HG03565 (cell line): ENCODE data around the gene F13B.
"Not testable (repeated sequence)": the region's sequence is repeated elsewhere in the genome, so short reads cannot be mapped to it uniquely, and the experiment has no call there.

Experiments used
- ATAC-seq: cut with Tn5 transposase; IDR thresholded peaks from one replicate; pipeline ENCODE4 v1.9.1; 2021; ENCODE audit warnings: mild to moderate bottlenecking, moderate library complexity; ENCODE audit not compliant: unreplicated experiment

F13B gene

GRCh38 chr1:197042676-197043341, 24.3 kb downstream of the F13B start:
- no peak for ATAC-seq

GRCh38 chr1:197041486-197042353, 25.3 kb downstream of the F13B start:
- peak; percentile 77 for ATAC-seq

- ATAC-seq, result no peak
Observed at GRCh38 chr1:197036861-197037260, 30.2 kb downstream of the F13B start.

DNA sequence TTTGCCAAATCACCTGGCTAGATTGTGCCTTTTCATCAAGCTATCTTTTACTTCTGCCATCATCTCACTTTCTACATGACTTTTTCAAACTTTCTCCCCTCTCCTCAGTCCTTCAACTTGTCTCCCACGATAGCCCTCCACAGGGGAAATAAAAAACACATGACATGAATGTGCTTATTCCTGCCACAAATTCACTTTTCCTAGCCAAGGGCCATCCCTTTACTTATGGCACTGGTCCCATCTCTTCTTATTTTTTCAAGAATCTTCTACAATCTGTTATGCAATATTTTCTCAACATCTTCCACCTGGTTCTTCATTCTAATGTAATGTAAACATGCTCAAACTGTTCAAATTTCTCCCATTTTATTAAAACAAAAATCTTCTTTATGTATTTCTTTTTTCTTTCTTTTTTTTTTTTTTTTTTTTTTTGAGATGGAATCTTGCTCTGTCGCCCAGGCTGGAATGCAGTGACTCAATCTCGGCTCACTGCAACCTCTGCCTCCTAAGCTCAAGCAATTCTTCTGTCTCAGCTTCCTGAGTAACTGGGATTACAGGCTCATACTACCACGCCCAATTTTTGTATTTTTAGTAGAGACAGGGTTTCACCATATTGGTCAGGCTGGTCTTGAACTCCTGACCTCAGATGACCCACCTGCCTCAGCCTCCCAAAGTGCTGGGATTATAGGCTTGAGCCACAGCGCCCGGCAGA, 32.3 kb downstream of the F13B start:
- not testable (repeated sequence) for ATAC-seq

DNA sequence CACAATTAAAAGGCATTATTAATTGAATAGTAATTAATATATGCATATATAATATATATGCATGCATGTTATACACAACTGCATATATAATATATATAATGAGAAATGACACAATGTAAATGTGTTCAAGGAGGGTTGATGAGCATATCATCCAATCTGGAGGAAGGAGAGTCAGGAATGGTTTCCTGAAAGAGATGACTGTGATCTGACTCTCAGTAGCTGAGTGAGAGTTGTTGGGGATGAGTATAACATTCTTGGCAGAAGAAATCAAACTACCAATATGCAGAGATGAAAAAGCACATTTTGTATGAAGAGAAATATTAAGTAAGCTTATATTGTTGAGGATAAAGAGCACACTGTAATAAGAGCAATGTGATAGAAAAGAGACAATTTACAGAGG, 37.3 kb downstream of the F13B start:
- ATAC-seq, result no peak

DNA sequence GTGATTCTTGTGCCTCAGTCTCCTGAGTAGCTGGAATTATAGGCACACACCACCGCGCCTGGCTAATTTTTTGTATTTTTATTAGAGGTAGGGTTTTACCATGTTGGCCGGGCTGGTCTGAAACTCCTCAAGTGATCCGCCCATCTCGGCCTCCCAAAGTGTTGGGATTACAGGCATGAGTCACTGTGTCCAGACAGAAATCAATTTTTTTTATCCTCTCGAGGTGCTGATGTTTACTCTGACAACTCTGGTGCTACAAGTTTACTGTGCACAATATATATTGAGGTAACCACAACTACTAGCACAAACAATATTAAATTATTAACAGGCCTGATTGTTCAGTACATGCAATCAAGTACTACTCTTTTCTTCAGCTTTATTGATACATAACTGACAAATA, 39.7 kb downstream of the F13B start:
- ATAC-seq, result no peak

GRCh38 chr1:197024460-197024859, 42.6 kb downstream of the F13B start:
- no peak for ATAC-seq

DNA sequence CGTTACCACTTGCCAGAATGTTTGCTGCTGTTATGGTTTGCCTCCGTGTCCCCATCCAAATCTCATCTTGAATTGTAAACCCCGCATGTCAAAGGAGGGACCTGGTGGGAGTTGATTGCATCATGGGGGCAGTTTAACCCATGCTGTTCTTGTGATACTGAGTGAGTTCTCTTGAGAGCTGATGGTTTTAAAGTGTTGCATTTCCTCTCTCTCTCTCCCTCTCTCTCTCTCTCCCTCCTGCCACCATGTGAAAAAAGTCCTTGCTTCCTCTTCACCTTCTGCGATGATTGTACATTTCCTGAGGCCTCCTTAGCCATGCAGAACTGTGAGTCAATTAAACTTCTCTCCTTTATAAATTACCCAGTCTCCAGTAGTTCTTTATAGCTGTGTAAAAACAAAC, 45.3 kb downstream of the F13B start:
- no peak for ATAC-seq

- ATAC-seq, result no peak
Observed at GRCh38 chr1:197017558-197018146, 49.4 kb downstream of the F13B start.

GRCh38 chr1:197016751-197017150, 50.3 kb downstream of the F13B start:
- no peak for ATAC-seq

GRCh38 chr1:197013234-197013633, 53.8 kb downstream of the F13B start:
- no peak for ATAC-seq

GRCh38 chr1:197011614-197012013, 55.4 kb downstream of the F13B start:
- ATAC-seq, result no peak

- no peak for ATAC-seq
Observed at GRCh38 chr1:197008861-197009260, 58.2 kb downstream of the F13B start.

- no peak for ATAC-seq
Observed at GRCh38 chr1:197003132-197003531, 63.9 kb downstream of the F13B start.

DNA sequence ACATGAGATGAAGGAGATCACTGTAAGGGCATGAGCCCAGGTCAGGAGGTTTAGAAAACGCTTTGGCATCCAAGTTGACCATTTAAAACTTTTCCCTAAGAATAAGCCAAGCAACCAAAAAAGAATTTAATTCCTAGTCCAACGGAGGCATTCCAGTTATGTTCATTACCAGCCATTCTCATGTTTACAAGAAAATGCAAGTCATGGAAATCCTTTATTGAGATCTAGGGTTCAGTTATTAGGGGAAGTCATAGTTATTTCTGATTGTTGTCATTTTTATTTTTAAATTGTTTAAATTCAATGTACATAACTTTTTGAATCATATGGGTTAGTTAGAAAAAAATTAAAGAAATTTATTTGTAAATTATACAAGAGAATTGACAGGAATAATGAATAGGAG, 65.2 kb downstream of the F13B start:
- no peak for ATAC-seq

DNA sequence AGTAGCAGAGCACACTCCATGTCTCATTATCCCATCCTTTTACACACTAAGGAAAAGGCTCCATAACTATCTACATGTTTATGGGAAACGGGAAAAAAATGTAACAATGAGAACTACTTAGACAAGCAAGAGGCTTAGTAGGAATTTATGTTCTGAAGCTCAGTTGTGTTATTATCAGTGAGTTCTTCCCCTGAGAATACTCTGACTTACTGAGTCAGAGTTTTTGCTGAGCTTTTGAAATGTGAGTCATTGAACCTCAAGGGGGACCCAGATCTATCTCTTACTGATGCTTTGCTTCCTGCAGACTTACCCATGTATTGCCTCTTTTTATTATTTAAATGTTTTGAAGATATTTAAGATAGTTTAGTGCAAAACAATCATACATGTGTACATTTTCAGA, 69.6 kb downstream of the F13B start:
- no peak for ATAC-seq

GRCh38 chr1:196993916-196994315, 73.1 kb downstream of the F13B start:
- ATAC-seq, result no peak

DNA sequence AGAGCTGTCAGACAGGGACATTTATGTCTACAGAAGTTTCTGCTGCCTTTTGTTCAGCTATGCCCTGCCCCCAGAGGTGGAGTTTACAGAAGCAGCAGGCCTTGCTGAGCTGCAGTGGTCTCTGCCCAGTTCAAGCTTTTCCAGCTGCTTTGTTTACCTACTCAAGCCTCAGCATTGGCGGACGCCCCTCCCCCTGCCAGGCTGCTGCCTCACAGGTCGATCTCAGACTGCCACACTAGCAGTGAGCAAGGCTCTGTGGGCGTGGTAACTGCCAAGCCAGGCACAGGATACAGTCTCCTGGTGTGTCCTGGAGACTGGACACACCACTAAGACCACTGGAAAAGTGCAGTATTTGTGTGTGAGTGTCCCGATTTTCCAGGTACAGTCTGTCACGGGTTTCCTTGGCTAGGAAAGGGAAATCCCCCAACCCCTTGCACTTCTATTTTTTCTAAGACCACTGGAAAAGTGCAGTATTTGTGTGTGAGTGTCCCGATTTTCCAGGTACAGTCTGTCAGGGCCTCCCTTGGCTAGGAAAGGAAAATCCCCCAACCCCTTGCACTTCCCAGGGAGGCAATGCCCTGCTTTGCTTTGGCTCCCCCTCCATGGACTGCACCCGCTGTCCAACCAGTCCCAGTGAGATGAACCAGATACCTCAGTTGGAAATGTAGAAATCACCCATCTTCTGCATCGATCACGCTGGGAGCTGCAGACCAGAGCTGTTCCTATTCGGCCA, 75.0 kb downstream of the F13B start:
- ATAC-seq, result not testable (repeated sequence)
